Tibial artery (tissue), 4 donors: ENCODE results near the gene GATAD2A.

Experiments used
- DNase-seq, 2 donors: peaks; one replicate each; pipeline ENCODE4 v3.0.0-alpha.2; 2019
- H3K27ac ChIP-seq, 2 donors: fragments of 200-600 bp; sonication (generic) in 1 of 2; 1 replicate in 1 of 2; 2 replicates in 1 of 2; pipeline ENCODE4 v1.5.1; 2018 to 2019; ENCODE audit warnings: mild to moderate bottlenecking in 1 of 2
- H3K27me3 ChIP-seq, 2 donors: fragments of 200-600 bp; sonication (generic) in 1 of 2; one replicate each; pipeline versions ENCODE4 v1.5.1 to v1.6.0; 2016 to 2019
- H3K36me3 ChIP-seq, 3 donors: fragments of 200-600 bp; sonication (generic) in 2 of 3; one replicate each; pipeline ENCODE4 v1.5.1; 2016 to 2019; ENCODE audit warnings: mild to moderate bottlenecking in 2 of 3
- H3K4me1 ChIP-seq, 4 donors: fragments of 200-600 bp; sonication (generic) in 2 of 4; 1 replicate in 3 of 4; 2 replicates in 1 of 4; pipeline ENCODE4 v1.5.1; 2016 to 2019
- H3K4me3 ChIP-seq, 2 donors: fragments of 200-600 bp; sonication (generic) in 1 of 2; 1 replicate in 1 of 2; 2 replicates in 1 of 2; pipeline ENCODE4 v1.5.1; 2018 to 2019; ENCODE audit warnings: mild to moderate bottlenecking in 2 of 2
- H3K9me3 ChIP-seq, 3 donors: fragments of 200-600 bp; sonication (generic) in 1 of 3; one replicate each; pipeline ENCODE4 v1.5.1; 2016 to 2019
- intact Hi-C: fragments of 100-400 bp; cut with DNase I; formaldehyde crosslinking; loops from one replicate; pipeline ENCODE4 v1.15.0; 2023; ENCODE audit warnings: low total_unique reads
- TF ChIP-seq, protein P1 (sequence below), 2 experiments: fragments of 200-600 bp in 1 of 2; fragments of 450-650 bp in 1 of 2; IDR thresholded peaks; one replicate each; pipeline ENCODE4 v1.5.1; 2017 to 2019; ENCODE audit warnings: antibody characterized with exemption in 2 of 2, mild to moderate bottlenecking in 1 of 2, moderate library complexity in 1 of 2

Gene GATAD2A, protein sequence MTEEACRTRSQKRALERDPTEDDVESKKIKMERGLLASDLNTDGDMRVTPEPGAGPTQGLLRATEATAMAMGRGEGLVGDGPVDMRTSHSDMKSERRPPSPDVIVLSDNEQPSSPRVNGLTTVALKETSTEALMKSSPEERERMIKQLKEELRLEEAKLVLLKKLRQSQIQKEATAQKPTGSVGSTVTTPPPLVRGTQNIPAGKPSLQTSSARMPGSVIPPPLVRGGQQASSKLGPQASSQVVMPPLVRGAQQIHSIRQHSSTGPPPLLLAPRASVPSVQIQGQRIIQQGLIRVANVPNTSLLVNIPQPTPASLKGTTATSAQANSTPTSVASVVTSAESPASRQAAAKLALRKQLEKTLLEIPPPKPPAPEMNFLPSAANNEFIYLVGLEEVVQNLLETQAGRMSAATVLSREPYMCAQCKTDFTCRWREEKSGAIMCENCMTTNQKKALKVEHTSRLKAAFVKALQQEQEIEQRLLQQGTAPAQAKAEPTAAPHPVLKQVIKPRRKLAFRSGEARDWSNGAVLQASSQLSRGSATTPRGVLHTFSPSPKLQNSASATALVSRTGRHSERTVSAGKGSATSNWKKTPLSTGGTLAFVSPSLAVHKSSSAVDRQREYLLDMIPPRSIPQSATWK

DNA sequence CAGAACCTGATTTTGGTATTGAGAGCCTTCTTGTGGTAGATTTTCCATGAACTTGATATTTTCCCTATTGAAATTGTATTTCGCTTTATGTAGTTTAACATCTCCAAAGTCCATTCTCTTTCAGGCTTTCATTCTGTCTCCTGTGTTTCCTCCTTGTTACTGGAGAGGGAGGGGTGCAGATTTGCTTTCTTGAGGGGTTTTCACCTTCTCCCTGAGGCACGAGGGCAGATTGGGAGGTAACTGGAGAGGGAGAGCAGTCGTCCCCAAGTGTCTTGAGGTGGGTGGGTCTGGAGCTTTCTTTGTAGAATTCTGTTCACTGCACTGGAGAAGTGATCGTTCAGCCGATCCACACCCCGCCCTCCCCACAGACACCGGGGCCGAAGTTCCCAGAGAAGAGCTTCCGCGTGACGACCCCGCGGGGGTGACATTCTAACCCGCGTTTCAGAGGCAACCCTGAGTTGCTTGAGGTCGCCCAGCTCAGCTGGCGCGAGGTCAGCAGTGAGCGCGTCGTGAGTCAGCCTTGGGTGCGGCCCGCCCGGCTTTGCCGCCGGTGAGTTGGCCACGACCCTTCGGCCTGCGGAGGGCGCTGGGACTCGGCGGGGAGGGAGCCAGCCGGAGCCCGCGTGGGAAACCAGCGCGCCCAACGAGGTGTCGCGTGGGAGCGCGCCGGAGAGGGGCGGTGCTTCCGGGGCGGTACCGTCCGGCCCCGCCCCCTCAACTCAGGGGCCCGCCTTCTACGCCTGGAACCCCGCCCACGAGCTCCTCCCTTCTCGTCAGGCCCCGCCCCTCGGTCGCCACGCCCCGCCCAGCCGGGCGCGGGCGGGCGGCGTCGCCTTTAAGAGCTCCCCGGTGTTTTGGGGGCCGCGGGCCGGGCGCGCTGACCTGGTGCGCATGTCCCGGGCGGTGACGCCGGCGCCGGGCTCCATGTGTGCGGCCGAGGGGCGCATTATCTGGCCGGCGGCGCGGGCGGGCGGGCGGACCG, at the start of gene GATAD2A:
TSS of gene GATAD2A (plus strand) at position 797 of the 982 bp plus-strand sequence. CDS start 59,671 bp downstream, outside the sequence.
- peak within 1 kb of the TSS; percentile 75 to 89 for H3K4me3 ChIP-seq
- H3K36me3 ChIP-seq: no peaks in the 10 kb centered on the region
- H3K4me1 ChIP-seq: peaks cover 0 to 62% (median 37%) of the 10 kb centered on the region in 4 donors
- TF ChIP-seq, protein P1, sequence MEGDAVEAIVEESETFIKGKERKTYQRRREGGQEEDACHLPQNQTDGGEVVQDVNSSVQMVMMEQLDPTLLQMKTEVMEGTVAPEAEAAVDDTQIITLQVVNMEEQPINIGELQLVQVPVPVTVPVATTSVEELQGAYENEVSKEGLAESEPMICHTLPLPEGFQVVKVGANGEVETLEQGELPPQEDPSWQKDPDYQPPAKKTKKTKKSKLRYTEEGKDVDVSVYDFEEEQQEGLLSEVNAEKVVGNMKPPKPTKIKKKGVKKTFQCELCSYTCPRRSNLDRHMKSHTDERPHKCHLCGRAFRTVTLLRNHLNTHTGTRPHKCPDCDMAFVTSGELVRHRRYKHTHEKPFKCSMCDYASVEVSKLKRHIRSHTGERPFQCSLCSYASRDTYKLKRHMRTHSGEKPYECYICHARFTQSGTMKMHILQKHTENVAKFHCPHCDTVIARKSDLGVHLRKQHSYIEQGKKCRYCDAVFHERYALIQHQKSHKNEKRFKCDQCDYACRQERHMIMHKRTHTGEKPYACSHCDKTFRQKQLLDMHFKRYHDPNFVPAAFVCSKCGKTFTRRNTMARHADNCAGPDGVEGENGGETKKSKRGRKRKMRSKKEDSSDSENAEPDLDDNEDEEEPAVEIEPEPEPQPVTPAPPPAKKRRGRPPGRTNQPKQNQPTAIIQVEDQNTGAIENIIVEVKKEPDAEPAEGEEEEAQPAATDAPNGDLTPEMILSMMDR (IDR thresholded peaks at IDR 0.05): peak; percentile 16 to 26
- H3K27ac ChIP-seq: peak within 1 kb of the TSS; percentile 85 to 88
- DNase-seq: peak; percentile 92 to 97
- H3K27me3 ChIP-seq: no peaks in the 10 kb centered on the region
- intact Hi-C loops: loop anchor here (2.0 to 10.0 kb wide), 3 partner anchors 20 to 60 kb away; no protein-coding TSS in a partner anchor
- no peaks in the 10 kb centered on the region for H3K9me3 ChIP-seq

DNA sequence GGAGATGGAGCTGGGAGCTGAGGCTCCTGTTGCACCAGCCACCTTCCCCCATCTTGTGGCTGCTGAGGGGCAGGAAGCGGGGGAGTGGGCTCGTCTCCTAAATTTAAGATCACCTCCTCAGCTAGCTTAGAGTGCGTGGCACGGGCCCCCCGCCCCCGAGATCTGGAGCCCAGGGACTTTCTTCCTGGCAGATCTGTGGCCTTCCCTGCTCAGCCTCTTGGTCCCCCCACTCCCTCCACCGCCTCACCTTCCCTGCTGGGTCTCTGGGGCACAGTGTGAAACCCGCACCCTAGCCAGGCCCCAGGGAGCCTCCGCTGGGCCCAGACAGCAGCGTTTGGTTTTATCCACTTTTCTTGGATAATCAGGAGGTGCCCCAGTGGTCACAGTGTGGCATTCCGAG, 49.0 kb upstream of the GATAD2A start:
- H3K27ac ChIP-seq: no peak overlapping the region
- intact Hi-C loops: no loop called here
- H3K4me3 ChIP-seq: no peak overlapping the region
- peaks cover 49 to 81% (median 65%) of the 10 kb centered on the region in 3 donors for H3K36me3 ChIP-seq
- peaks cover 0 to 9% (median 4%) of the 10 kb centered on the region in 4 donors for H3K4me1 ChIP-seq
- TF ChIP-seq, protein P1 (IDR thresholded peaks at IDR 0.05): no peak
- H3K9me3 ChIP-seq: no peaks in the 10 kb centered on the region
- H3K27me3 ChIP-seq: no peaks in the 10 kb centered on the region
- DNase-seq: no peak

DNA sequence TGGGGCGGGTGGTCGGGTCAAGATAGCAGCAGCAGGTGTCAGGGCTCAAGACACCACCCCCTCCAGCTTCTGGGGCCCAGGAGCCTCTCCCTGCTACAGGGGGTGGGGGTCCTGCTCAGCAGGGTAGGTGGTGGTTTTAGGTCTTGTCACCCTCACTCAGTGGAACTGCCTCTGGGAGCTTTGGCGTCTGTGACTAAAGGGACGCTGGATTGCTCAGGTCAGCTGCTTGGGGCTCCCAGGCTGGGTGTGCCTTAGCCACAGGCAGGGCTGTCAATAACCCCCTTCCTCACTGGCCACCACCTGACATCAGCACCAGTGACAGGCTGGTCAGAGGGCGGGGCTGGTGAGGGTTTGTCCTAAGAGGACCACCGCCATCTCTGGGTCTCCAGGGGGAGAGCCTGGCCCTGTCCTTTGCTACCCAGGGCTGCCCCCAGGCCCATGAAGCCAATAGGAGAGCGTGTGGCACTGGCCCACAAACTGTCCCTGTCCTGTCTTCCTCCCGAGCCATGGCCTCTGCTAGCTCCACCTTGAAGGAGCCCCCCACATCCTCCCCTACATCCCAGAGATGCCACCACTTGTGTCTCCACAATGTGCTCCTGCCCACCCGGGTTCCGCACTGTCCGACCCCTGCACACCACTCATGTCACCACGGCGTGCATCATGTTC, 48.4 kb upstream of the GATAD2A start:
- TF ChIP-seq, protein P1 (IDR thresholded peaks at IDR 0.05): no peak
- intact Hi-C loops: no loop called here
- H3K4me3 ChIP-seq: no peak overlapping the region
- no peak overlapping the region for H3K27ac ChIP-seq
- peaks cover 0 to 10% (median 4%) of the 10 kb centered on the region in 4 donors for H3K4me1 ChIP-seq
- no peaks in the 10 kb centered on the region for H3K9me3 ChIP-seq
- peaks cover 47 to 76% (median 62%) of the 10 kb centered on the region in 3 donors for H3K36me3 ChIP-seq
- no peaks in the 10 kb centered on the region for H3K27me3 ChIP-seq
- DNase-seq: no peak

DNA sequence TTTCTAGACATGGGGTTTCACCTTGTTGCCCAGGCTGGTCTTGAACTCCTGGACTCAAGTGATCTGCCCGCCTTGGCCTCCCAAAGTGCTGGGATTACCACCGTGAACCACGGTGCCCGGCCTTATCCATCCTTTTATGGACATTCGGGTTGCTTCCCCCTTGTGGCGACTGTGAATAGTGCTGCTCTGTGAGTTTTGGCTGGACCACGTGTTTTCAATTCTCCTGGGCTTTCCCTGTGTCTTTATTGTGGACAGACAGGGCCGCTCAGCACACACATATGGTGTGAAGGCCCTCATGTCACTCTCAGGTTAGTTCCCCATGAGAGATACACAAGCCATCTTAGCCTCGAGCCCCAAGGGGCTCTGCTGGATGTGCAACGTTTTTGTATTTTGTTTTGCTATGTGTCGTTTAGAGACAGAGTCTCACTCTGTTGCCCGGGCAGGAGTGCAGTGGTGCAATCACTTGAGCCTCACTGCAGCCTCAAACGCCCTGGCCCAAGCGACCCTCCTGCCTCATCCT, 44.3 kb upstream of the GATAD2A start:
- Histone ChIP-seq H3K4me1 (peaks cover 0 to 22% (median 5%) of the 10 kb centered on the region in 4 donors), H3K9me3 (no peaks in the 10 kb centered on the region), H3K27me3 (no peaks in the 10 kb centered on the region), H3K27ac (peak overlapping the region; percentile 23 to 45), H3K36me3 (peaks cover 7 to 35% (median 21%) of the 10 kb centered on the region in 3 donors), H3K4me3 (no peak overlapping the region)
- TF ChIP-seq, protein P1 (IDR thresholded peaks at IDR 0.05): peak; percentile 82 to 86
- intact Hi-C loops: no loop called here
- peak; percentile 83 to 90 for DNase-seq
